Measurements from ENCODE around the gene ATP2A1.
A peak's percentile ranks its signal among the peaks of the same experiment; 100 is the strongest.
"Not testable (repeated sequence)": the region's sequence is repeated elsewhere in the genome, so short reads cannot be mapped to it uniquely, and the experiment has no call there.

ATP2A1 gene

GRCh38 chr16:28877655-28878000 is 660 bp upstream of the ATP2A1 start:
- no peak for TF ChIP-seq CTCF (IDR thresholded peaks at IDR 0.05)
- TF ChIP-seq ZFX (IDR thresholded peaks at IDR 0.05; ENCODE audit: borderline replicate concordance), result no peak
- H3K27ac ChIP-seq, result no peak overlapping the region

- TF ChIP-seq ZFX (IDR thresholded peaks at IDR 0.05; ENCODE audit: borderline replicate concordance) (no peak), CTCF (IDR thresholded peaks at IDR 0.05) (no peak)
- peak overlapping the region; percentile 66 for H3K27ac ChIP-seq
These were observed 1.1 kb downstream of the ATP2A1 start for GRCh38 chr16:28879261-28879840.

GRCh38 chr16:28879841-28880588 is 1.7 kb downstream of the ATP2A1 start:
- TF ChIP-seq CTCF (IDR thresholded peaks at IDR 0.05), result no peak
- TF ChIP-seq ZFX (IDR thresholded peaks at IDR 0.05; ENCODE audit: borderline replicate concordance), result no peak
- H3K27ac ChIP-seq, result peak overlapping the region; percentile 66

GRCh38 chr16:28880589-28880915 is 2.3 kb downstream of the ATP2A1 start:
- TF ChIP-seq CTCF (IDR thresholded peaks at IDR 0.05) (no peak), ZFX (IDR thresholded peaks at IDR 0.05; ENCODE audit: borderline replicate concordance) (no peak)

GRCh38 chr16:28880955-28881354 is 2.7 kb downstream of the ATP2A1 start:
- no peak overlapping the region for H3K27ac ChIP-seq
- no peak for TF ChIP-seq ZFX (IDR thresholded peaks at IDR 0.05; ENCODE audit: borderline replicate concordance)
- no peak for TF ChIP-seq CTCF (IDR thresholded peaks at IDR 0.05)

More at GRCh38 chr16:28880589-28880915, 2.3 kb downstream of the ATP2A1 start:
- peak overlapping the region; percentile 66 for H3K27ac ChIP-seq

- not testable (repeated sequence) for H3K27ac ChIP-seq
These were observed 3.3 kb downstream of the ATP2A1 start for GRCh38 chr16:28881565-28881964.

GRCh38 chr16:28882551-28883160 is 4.4 kb downstream of the ATP2A1 start:
- TF ChIP-seq CTCF (IDR thresholded peaks at IDR 0.05) (no peak), ZFX (IDR thresholded peaks at IDR 0.05; ENCODE audit: borderline replicate concordance) (no peak)

More at GRCh38 chr16:28882551-28883160, 4.4 kb downstream of the ATP2A1 start:
- H3K27ac ChIP-seq, result no peak overlapping the region
